ENCODE measurements around the gene PROCA1. TPM values are rescaled to one million over a fixed set of nuclear protein-coding genes. Genes with fewer than 3 reads are reported as not detected.

Gene PROCA1
- polyA plus RNA-seq, 1 of the 3 experiments (the other 2 are of a cell fraction) = 7.1 TPM

GRCh38 chr17:28669918-28670317 lies 41.8 kb downstream of the PROCA1 start (continued):
- no peak for TF ChIP-seq ZBTB33 (IDR thresholded peaks at IDR 0.05; ENCODE audit: borderline replicate concordance, low read depth)

- no peak for TF ChIP-seq FOXJ3 (CRISPR knock-in tag; IDR thresholded peaks at IDR 0.05)
- TF ChIP-seq PBX3 (IDR thresholded peaks at IDR 0.05) = no peak
- TF ChIP-seq NRF1 (IDR thresholded peaks at IDR 0.05; ENCODE audit: low read depth, low read length) = no peak
- TF ChIP-seq EP300 (IDR thresholded peaks at IDR 0.05; ENCODE audit: borderline replicate concordance in 1 of 2, low read depth in 1 of 2, low read length in 1 of 2) = no peak
- no peak for TF ChIP-seq RFX5 (IDR thresholded peaks at IDR 0.05; ENCODE audit: low read length)
- TF ChIP-seq FOXM1 (IDR thresholded peaks at IDR 0.05; ENCODE audit: low read depth) = no peak
- no peak for TF ChIP-seq TAF1 (IDR thresholded peaks at IDR 0.05; ENCODE audit: borderline replicate concordance, low read depth, low read length)
- TF ChIP-seq FOSL2 (IDR thresholded peaks at IDR 0.05; ENCODE audit: borderline replicate concordance, low read depth) = no peak
- no peak for TF ChIP-seq YY1 (IDR thresholded peaks at IDR 0.05; ENCODE audit: low read depth)
- TF ChIP-seq RAD21 (IDR thresholded peaks at IDR 0.05; ENCODE audit: low read length) = no peak
- TF ChIP-seq GABPA (IDR thresholded peaks at IDR 0.05; ENCODE audit: low read depth) = no peak
- TF ChIP-seq TCF12 (IDR thresholded peaks at IDR 0.05) = no peak
- no peak for TF ChIP-seq GATA2 (CRISPR knock-in tag; IDR thresholded peaks at IDR 0.05)
- TF ChIP-seq SIN3A (IDR thresholded peaks at IDR 0.05; ENCODE audit: borderline replicate concordance, low read depth, low read length) = no peak
- no peak for TF ChIP-seq RXRA (IDR thresholded peaks at IDR 0.05; ENCODE audit: borderline replicate concordance, low read depth)
- no peak for TF ChIP-seq USF2 (IDR thresholded peaks at IDR 0.05; ENCODE audit: borderline replicate concordance, low read depth, low read length)
- TF ChIP-seq JUND (IDR thresholded peaks at IDR 0.05) = no peak
- no peak for TF ChIP-seq CHD2 (IDR thresholded peaks at IDR 0.05; ENCODE audit: low read length, partially characterized antibody)
- TF ChIP-seq SMC3 (IDR thresholded peaks at IDR 0.05; ENCODE audit: low read depth, low read length) = no peak
- no peak for TF ChIP-seq NFIC (IDR thresholded peaks at IDR 0.05; ENCODE audit: borderline replicate concordance)
- no peak overlapping the region for H3K27ac ChIP-seq (ENCODE audit: low read depth in 2 of 2, low read length in 1 of 2)
- no peak overlapping the region for H3K4me3 ChIP-seq (ENCODE audit: low read depth in 2 of 2, low read length in 1 of 2)
- H3K4me2 ChIP-seq = no peak overlapping the region
- no peaks in the 10 kb centered on the region for H3K9me3 ChIP-seq
- ChIA-PET CTCF (interaction anchor here (0.9 to 1.5 kb wide), 7 partner anchors 10 to 59 kb away, joined by 3 to 6 read pairs (median 3); partner anchors contain the start of gene BLTP2), POLR2A (interaction anchor here (1.6 kb wide), 1 partner anchor 52 kb away, joined by 3 read pairs; the partner anchor contains the start of gene RPL23A)
- no peak overlapping the region for H3K9ac ChIP-seq
- peaks cover 39 to 44% of the 10 kb centered on the region in 2 experiments for H3K36me3 ChIP-seq (replicated peaks in 1 of 2; ENCODE audit: control insufficient read depth in 1 of 2, insufficient read depth in 2 of 2, low read length in 1 of 2)
- H3K27me3 ChIP-seq (ENCODE audit: insufficient read depth) = no peaks in the 10 kb centered on the region
- H3F3A ChIP-seq (replicated peaks; ENCODE audit: insufficient read depth) = no peaks in the 10 kb centered on the region
- 93% methylated on average over 1 of the region's 1 CpG for WGBS (ENCODE audit: low lambda C conversion rate)
- peaks cover 53% of the 10 kb centered on the region for H4K20me1 ChIP-seq (ENCODE audit: insufficient read depth)
- H3K9me2 ChIP-seq = no peaks in the 10 kb centered on the region
- peaks cover 0 to 7% of the 10 kb centered on the region in 2 experiments; a peak in 2 of 4 replicates for H3K4me1 ChIP-seq (ENCODE audit: control insufficient read depth in 1 of 2, insufficient read depth in 2 of 2, low read depth in 1 of 2, low read length in 1 of 2)
- no peak for DNase-seq
- H3K79me2 ChIP-seq (ENCODE audit: insufficient read depth) = peaks cover 81% of the 10 kb centered on the region
- no peak overlapping the region for H2AFZ ChIP-seq (ENCODE audit: low read depth)
Measured at GRCh38 chr17:28667870-28668269, 43.8 kb downstream of the PROCA1 start.
